ENCODE data around the gene NELL2. TPM values are rescaled to one million over a fixed set of nuclear protein-coding genes. Genes with fewer than 3 reads are reported as not detected.

NELL2 gene
- total RNA-seq, 1 experiment from 2014 or later, result 0.80 TPM

GRCh38 chr12:44500423-44500822 is 375.7 kb downstream of the NELL2 start:
- Histone ChIP-seq H3K27ac (ENCODE audit: low read length) (no peak overlapping the region), H2AFZ (ENCODE audit: low read length) (no peak overlapping the region), H3K4me3 (ENCODE audit: low read length) (no peak overlapping the region), H3F3A (ENCODE audit: low read length, unreplicated experiment) (no peaks in the 10 kb centered on the region), H4K20me1 (ENCODE audit: low read length) (no peaks in the 10 kb centered on the region), H3K4me1 (ENCODE audit: insufficient read depth, low read length) (no peaks in the 10 kb centered on the region), H3K9me2 (replicated peaks; ENCODE audit: low read length) (no peaks in the 10 kb centered on the region), H3K36me3 (ENCODE audit: low read depth, low read length) (no peaks in the 10 kb centered on the region), H3K79me2 (ENCODE audit: low read length) (no peaks in the 10 kb centered on the region), H3K9me3 (ENCODE audit: low read length) (no peaks in the 10 kb centered on the region), H3K27me3 (ENCODE audit: low read length) (0 out of 2 replicates have a peak, but pooled peaks cover 5% of the 10 kb centered on the region), H3K9ac (ENCODE audit: low read length) (no peak overlapping the region), H3K4me2 (ENCODE audit: low read length) (no peak overlapping the region)
- POLR2A ChIA-PET (ENCODE audit: unreplicated experiment), result no interaction called here
- no TSS peak for BruUV-seq (replicated peaks)
- TF ChIP-seq EZH2 (IDR thresholded peaks at IDR 0.05; ENCODE audit: low read length, unreplicated experiment), result no peak
- no peak for ATAC-seq
- no peak for DNase-seq
- CTCF ChIA-PET, result no interaction called here
- intact Hi-C loops (cut with micrococcal nuclease), result no loop called here

- no peaks in the 10 kb centered on the region for H3K36me3 ChIP-seq (ENCODE audit: low read depth, low read length)
- no peaks in the 10 kb centered on the region for H3K79me2 ChIP-seq (ENCODE audit: low read length)
- H3K4me1 ChIP-seq (ENCODE audit: insufficient read depth, low read length), result no peaks in the 10 kb centered on the region
- peak; percentile 49 for TF ChIP-seq CTCF (conservative IDR thresholded peaks at IDR 0.05; ENCODE audit: low read depth, low read length)
- no peak for TF ChIP-seq EZH2 (IDR thresholded peaks at IDR 0.05; ENCODE audit: low read length, unreplicated experiment)
- DNase-seq (peak; percentile 9), ATAC-seq (no peak)
- intact Hi-C loops (cut with micrococcal nuclease), result no loop called here
- H4K20me1 ChIP-seq (ENCODE audit: low read length), result no peaks in the 10 kb centered on the region
- H3F3A ChIP-seq (ENCODE audit: low read length, unreplicated experiment), result no peaks in the 10 kb centered on the region
- no peak overlapping the region for H2AFZ ChIP-seq (ENCODE audit: low read length)
- CTCF ChIA-PET, result no interaction called here
- peaks cover 11% of the 10 kb centered on the region; the same call in 1 of the 2 replicates for H3K27me3 ChIP-seq (ENCODE audit: low read length)
- H3K27ac ChIP-seq (ENCODE audit: low read length), result no peak overlapping the region
- no peaks in the 10 kb centered on the region for H3K9me2 ChIP-seq (replicated peaks; ENCODE audit: low read length)
- no TSS peak for BruUV-seq (replicated peaks)
- no peak overlapping the region for H3K4me2 ChIP-seq (ENCODE audit: low read length)
- no peak overlapping the region for H3K4me3 ChIP-seq (ENCODE audit: low read length)
- H3K9ac ChIP-seq (ENCODE audit: low read length), result no peak overlapping the region
- POLR2A ChIA-PET (ENCODE audit: unreplicated experiment), result no interaction called here
- H3K9me3 ChIP-seq (ENCODE audit: low read length), result no peaks in the 10 kb centered on the region
Measured at GRCh38 chr12:44497044-44497443, 379.1 kb downstream of the NELL2 start.

GRCh38 chr12:44490181-44490580 is 385.9 kb downstream of the NELL2 start:
- TF ChIP-seq CTCF (conservative IDR thresholded peaks at IDR 0.05; ENCODE audit: low read depth, low read length) (no peak), EZH2phosphoT487 (IDR thresholded peaks at IDR 0.05; ENCODE audit: borderline replicate concordance, low read length) (no peak), EZH2 (IDR thresholded peaks at IDR 0.05; ENCODE audit: low read length, unreplicated experiment) (no peak)
- Histone ChIP-seq H3K36me3 (ENCODE audit: low read depth, low read length) (no peaks in the 10 kb centered on the region), H3F3A (ENCODE audit: low read length, unreplicated experiment) (no peaks in the 10 kb centered on the region), H3K4me1 (ENCODE audit: insufficient read depth, low read length) (no peaks in the 10 kb centered on the region), H3K9me2 (replicated peaks; ENCODE audit: low read length) (no peaks in the 10 kb centered on the region), H4K20me1 (ENCODE audit: low read length) (no peaks in the 10 kb centered on the region), H3K27ac (ENCODE audit: low read length) (no peak overlapping the region), H2AFZ (ENCODE audit: low read length) (no peak overlapping the region), H3K9me3 (ENCODE audit: low read length) (no peaks in the 10 kb centered on the region), H3K79me2 (ENCODE audit: low read length) (no peaks in the 10 kb centered on the region), H3K4me2 (ENCODE audit: low read length) (no peak overlapping the region), H3K4me3 (ENCODE audit: low read length) (no peak overlapping the region), H3K9ac (ENCODE audit: low read length) (no peak overlapping the region), H3K27me3 (ENCODE audit: low read length) (peaks cover 7% of the 10 kb centered on the region; the same call in 1 of the 2 replicates)
- intact Hi-C loops (cut with micrococcal nuclease), result no loop called here
- ATAC-seq (no peak), DNase-seq (no peak)
- ChIA-PET CTCF (no interaction called here), POLR2A (ENCODE audit: unreplicated experiment) (no interaction called here)
- no TSS peak for BruUV-seq (replicated peaks)
